Measurements from ENCODE around the gene TMEM74B. TPM values are rescaled to one million over a fixed set of nuclear protein-coding genes. Genes with fewer than 3 reads are reported as not detected.

Gene TMEM74B
- total RNA-seq, 1 donor: 0.27 TPM

DNA sequence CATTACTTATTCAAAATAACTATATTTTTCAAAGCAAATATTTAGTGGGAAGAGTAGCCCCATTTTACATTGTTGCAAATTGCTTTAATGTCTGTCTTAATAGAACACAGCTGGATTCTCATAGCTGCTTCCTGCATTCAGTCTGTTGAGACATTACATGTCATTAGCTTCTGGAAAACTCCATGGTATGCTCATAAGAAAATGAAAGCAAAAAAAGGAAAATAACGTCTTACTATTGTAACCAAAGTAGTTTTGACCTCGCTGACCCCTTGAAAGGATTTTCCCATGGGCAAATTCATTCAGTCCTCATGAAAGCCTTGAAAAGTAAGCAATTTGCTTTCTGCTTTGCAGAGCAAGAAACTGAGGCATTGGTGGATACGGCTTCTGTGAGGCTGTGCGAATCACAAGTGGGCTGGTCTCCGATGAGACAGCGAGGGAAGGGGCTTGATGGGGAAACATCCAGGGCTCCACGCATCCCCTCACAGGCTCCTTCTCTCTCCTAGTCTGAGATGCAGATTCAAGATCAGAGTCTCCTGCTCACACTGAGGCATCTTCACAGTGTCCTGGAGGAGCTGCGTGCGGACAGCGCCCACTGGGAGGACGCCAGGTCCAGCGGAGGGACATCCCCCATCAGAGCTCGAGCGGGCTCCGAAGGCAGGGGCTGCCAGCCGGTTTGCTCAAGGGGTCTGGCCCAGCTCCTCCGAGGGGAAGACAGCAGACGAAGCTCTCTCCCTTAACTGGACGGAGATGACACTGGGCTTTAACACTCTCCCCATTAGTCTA lies 21.8 kb upstream of the TMEM74B start:
- DNase-seq (ENCODE audit: low read depth in 2 of 3, low spot score in 2 of 3): no peak

DNA sequence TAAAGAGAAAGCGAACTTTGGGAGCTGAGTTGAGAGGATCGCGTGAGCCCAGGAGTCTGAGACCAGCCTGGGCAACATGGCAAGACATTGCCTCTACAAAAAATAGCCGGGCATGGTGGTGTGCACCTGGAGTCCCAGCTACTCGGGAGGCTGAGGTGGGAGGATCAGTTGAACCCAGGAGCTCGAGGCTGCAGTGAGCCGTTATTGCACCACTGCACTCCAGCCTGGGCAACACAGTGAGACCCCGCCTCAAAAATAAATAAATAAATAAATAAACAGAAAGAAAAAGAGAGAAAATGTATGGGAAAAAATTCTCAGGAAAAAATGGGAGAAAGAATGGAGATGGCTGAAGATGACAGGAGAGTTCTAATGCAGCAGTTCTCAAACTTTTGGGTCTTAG lies 21.0 kb upstream of the TMEM74B start:
- DNase-seq (ENCODE audit: low read depth in 2 of 3, low spot score in 2 of 3): no peak

DNA sequence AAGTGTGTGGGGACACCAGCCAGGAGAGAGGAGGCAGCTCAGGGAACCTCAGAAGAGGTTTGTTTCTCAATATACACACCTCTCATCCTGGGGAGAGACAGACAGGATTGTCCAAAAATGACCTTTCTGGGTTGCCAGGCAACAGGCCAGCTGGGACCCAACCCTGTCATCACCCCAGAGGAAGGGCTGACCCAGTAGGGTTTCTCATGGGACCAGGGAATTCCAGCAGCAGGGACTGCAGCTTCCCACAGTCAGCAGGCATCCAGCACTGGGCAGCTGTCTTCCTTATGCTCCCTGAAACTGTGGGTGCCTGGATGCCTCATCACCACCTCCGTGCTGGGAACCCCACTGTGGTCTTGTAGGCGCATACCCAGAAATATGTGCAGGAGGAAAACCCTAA lies 19.8 kb upstream of the TMEM74B start:
- no peak for DNase-seq (ENCODE audit: low read depth in 2 of 3, low spot score in 2 of 3)

DNA sequence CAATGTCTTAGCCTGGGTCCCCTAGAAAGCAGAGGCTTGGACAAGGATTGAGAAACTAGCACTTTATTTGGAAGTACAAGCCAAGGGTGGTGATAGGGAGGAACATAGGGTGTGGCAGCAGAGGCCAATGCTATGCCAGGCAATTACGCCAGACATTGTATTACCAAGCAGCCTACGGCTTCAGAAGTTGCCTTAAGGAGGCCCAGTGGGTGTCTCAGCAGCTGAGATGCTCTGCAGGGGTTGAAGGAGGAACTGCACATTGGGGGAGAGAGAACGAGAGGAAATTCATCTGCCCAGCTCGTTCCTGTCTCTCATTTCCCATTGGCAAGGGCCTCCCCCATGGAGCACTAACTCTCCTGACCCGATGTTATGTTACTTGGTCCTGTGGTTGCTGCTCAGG lies 19.3 kb upstream of the TMEM74B start:
- no peak for DNase-seq (ENCODE audit: low read depth in 2 of 3, low spot score in 2 of 3)

DNA sequence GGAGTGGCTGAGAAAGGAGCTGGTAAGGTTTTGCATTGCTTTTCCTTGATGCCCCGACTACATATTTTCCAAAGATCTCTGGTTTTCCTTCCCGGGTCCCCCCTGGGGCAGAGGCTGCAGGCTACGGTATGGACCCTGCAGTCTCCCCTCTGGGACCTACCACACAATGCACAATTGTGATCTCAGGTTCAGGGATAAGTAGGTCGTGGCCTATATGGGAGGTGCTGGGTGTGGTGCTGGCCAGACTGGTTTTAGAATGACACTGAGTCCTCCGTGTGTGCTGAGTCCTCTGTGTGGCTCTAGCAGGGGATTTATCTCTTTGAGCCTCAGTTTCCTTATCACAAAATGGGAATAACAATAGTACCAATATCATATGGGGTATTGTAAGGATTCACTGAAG lies 18.8 kb upstream of the TMEM74B start:
- DNase-seq (ENCODE audit: low read depth in 2 of 3, low spot score in 2 of 3): no peak

DNA sequence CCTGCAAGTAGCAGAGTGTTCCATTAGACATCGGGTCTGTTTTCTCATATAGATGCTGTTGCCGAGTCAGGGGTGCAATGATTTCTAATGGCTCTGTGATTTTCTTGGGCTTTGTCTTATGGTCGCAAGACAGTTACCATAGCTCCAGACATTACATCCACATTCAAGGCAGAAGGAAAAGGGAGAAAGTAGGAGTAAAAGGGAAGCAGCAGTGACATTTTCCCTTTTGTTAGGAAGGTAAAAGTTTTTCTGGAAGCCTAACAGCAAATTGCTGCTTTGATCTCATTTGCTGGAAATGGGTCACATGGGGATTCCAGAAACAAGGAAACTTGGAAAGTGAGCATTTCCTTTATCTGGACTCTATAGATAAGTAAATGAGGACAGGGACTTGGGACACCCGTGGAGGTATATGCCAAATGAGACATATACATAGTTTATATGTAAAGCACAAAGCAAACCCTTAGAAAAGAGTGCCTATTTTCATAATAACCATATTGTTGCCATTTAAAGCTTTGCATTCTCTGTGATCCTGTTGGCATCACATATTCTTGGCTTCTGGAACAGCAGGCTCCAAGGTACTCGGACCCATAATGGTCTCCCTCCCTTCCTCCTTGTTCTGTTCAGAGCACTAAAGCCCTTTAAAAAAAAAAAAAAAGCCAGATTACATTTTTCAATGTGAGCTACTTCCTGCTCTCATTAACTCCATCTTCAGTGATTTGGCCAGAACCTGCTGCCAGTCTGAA lies 18.2 kb upstream of the TMEM74B start, which contains the start of gene C20orf202:
Gene C20orf202, plus strand, starts transcription at position 693 of the 743 bp plus-strand sequence. CDS start 132 bp downstream, outside the sequence.
- DNase-seq (ENCODE audit: low read depth in 2 of 3, low spot score in 2 of 3): no peak

DNA sequence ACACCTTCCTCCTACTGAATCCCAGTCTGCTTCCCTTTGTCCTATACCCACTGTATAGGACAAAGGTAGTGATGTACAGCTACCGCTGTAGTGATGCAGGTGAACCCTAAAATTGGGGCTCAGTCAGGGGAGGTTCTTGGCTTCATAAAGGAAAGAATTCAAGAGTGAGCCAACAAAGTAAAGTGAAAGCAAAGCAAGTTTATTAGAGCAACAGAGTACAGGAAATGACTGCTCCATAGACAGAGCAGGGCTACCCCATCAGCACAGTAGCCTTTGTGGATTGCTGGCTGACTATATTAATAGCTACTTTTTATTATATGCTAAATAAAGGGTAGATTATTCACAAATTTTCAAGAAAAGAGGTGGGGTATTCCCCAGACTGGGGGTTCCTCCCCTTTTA lies 15.2 kb upstream of the TMEM74B start:
- DNase-seq (ENCODE audit: low read depth in 2 of 3, low spot score in 2 of 3): no peak

DNA sequence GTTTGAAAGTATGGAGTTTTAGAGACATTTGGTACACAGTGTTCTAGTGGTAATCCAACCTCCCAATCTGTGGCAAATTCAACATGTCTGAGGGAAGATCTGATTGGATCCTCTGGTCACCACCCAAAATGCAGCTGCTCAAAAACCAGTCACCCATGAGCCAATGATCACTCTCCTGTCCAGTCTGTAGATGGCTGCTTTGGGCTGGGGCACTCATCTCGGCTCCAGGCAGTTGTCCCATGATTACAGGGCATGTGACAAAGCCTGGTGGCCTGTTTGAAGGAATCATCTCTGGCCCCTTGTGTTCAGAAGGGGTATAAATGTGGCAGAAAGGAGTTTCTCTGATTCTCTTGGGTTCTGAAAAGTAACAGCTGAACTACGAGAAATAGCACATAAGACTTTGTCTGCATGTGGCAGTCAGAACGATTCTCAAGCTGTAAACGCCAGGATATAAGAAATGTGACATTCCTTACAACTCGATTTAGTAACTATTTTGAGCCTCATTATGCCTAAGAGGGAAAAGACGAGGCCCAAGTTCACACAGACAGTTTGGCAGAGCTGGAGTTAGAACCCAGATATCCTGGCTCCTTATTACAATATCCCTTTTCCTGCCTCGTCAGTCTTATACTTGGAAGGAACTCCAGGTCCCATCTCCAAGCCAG lies 14.6 kb upstream of the TMEM74B start:
- no peak for DNase-seq (ENCODE audit: low read depth in 2 of 3, low spot score in 2 of 3)

DNA sequence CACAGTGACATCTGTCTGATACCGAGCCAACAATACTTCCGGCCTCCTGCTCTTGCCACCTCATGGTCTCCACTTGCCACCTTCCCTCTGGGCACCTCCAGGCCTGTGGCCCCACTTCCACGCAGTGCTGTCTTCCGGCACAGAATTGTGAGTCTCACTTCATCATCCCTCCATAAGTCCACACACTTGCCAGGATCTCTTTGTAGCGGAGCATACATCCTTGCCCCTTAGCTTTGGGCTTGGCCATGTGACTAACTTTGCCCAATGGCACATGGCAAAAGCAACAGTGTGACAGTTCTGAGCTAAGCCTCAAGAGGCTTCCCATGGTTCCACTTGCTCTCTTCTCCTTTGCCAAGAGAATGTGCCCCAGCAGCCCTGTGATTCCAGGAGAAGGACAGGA lies 14.0 kb upstream of the TMEM74B start:
- no peak for DNase-seq (ENCODE audit: low read depth in 2 of 3, low spot score in 2 of 3)

DNA sequence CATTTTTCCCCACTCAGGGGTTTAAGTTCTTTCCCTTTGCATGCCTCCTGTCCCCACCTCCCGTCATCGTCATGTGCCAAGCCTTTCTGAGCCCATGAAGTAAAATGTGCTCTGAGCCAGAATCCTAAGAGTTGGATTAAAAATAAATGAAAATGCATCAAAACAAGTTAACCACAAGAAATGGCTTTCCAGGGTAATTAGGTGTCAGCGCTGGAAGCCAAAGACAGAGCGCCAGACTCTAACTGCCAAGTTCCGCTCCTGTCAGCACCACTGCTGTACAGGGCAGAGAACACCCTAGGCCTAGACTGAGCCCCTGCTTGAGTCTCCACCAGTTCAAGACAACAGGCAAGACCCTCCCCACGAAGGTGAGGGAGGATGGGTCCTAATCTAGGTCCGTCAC lies 13.0 kb upstream of the TMEM74B start:
- no peak for DNase-seq (ENCODE audit: low read depth in 2 of 3, low spot score in 2 of 3)

DNA sequence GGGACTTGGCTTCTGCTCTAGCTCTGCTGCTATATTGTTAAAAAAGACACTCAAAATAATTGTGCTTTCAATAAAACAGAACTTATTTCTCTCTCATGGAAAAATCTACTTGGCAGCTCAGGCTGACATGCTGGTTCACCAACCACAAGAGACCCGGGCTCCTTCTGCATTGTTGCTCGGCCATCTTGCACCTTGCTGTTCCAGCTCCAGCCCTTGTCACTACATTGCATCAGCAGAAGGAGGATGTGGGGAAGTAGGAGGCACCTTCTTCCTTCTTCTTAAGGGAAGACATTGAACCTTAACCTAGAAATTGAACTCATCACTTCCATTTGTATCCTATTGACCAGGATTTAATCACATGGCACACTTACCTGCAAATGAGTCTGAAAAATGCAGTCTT lies 11.9 kb upstream of the TMEM74B start:
- no peak for DNase-seq (ENCODE audit: low read depth in 2 of 3, low spot score in 2 of 3)

DNA sequence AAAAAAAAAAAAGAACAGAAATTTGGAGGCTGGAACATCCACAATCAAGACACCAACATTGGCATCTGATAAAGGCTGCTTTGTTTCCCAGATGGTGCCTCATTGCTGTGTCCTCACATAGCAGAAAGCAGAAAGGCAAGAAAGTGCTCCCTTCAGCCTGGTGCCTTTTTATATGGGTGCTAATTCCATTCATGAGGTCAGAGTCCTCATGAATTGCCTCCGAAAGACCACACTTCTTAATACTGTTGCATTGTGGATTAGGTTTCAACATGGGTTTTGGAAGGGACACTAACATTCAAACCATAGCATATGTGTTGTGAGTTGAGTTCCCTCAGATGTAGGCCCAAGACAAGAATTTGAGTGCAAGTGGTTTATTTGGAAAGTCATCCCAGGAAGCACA lies 10.4 kb upstream of the TMEM74B start:
- no peak for DNase-seq (ENCODE audit: low read depth in 2 of 3, low spot score in 2 of 3)

DNA sequence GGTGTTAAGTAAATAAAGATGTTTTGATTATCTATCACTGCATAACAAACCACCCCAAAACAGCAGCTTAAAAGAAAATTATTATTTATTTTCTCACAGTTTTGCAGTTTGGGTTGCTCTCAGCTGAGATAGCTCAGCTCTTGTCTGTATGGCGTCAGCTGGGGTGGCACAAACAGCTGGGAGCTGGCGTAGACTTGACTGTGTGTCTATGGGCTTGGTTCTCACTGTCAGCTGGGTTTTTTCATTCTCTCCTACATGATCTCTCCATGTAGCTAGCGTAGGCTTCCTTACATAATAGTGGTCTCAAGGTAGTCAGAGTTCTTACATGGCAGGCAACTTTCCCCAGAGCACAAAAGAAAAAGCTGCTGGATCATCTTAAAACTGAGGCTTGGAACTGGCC lies 6.5 kb upstream of the TMEM74B start:
- DNase-seq (ENCODE audit: low read depth in 2 of 3, low spot score in 2 of 3): no peak

DNA sequence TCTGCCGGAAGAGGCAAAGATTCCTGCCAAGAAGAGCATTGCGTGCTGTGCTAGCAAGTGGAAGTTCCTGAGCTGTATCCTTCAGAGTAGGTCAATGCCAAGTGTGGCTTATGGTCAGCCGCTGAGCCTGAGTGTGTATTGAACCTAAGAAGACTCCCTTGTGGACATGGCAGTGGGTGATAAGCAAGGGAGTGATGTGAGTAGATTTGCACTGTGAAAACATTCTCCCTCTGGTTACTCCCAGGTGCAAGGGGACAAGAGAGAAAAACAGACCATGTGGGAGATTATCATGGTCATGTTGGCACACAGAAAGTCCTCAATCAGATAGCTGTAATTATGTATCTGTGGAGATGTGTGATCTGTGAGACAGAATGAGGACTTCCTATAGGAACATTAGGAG lies 6.1 kb upstream of the TMEM74B start:
- DNase-seq (ENCODE audit: low read depth in 2 of 3, low spot score in 2 of 3): no peak

DNA sequence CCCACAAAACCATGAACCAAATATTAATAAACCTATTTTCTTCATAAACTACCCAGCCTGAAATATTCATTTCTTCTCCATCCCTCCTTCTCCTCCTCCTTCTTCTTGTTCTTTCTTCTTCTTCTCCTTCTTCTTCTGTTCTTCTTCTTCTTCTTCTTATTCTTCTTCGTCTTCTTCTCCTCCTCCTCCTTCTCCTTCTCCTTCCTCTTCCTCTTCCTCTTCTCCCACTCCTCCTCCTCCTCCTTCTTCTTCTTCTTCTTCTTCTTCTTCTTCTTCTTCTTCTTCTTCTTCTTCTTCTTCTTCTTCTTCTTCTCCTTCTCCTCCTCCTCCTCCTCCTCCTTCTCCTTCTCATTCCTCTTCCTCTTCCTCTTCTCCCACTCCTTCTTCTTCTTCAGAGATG lies 5.0 kb upstream of the TMEM74B start:
- DNase-seq (ENCODE audit: low read depth in 2 of 3, low spot score in 2 of 3): no peak

DNA sequence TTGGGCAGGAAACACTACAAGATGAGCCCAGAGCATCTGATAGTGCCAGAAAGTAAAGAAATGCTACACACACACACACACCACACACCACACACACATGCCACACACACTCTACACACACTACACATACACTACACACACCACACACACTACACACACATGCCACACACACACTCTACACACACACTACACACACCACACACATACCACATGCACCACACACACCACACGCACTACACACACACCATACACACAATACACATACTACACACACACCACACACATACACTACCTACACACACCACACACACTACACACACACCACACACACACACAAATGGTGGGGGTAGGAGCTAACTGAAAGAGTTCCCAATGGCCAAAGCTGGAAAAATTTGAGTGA lies 3.6 kb upstream of the TMEM74B start:
- no peak for DNase-seq (ENCODE audit: low read depth in 2 of 3, low spot score in 2 of 3)

DNA sequence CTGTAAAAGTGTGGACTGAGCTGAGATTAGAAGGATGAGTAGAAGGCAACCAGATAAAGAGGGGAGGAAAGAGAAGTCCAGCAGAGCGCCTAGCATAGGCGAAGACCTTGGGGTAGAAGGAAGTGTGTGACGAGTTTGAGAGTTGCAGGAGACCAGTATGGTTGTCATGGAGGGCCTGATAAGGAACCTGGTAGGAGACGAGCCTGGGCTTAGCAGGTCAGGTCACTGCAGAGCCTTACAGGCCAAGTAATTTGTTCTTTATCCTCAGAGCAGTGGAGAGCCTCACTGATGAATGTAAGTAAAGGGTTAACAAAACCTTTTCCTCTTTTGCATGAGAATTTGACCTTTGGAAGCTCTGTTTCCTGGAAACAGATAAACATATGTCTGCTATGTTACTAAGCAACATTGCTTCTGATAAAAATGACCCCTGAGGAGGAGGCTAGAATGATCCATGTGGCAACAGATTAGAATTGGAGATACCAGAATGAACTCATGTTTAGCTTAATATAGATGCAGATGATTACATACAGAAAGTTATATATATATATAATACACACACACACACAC lies 2.9 kb upstream of the TMEM74B start:
- DNase-seq (ENCODE audit: low read depth in 2 of 3, low spot score in 2 of 3): no peak

DNA sequence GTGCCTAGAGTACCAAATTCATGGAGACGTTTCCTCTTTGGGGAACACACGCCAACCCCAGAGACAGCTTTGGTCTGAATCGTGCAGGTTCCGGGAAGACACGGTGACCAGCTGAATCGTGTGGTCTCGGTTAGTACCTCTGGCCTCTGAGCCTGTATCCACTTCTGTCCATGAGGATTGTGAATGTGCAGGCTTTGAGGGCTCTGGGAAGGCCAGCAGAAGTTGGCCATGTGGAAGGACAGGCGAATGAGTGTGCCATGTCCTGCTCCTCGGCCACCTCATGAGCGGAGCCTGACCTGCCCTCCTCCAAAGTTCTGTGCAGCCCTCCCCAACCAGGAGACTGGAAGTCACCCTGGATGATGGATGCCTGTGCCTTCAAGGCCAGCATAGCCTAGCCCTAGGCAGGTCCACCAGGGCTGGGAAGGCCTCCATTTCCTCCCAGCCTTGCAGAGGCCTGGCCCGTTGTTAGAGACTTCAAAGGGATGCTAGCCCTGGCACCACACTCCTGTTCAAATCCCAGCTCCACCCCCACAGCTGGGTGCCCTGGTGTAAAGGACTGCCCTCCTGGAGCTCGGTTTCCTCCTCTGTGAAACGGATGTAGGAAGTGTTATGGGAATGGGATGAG lies 1.7 kb upstream of the TMEM74B start:
- DNase-seq (ENCODE audit: low read depth in 2 of 3, low spot score in 2 of 3): no peak

DNA sequence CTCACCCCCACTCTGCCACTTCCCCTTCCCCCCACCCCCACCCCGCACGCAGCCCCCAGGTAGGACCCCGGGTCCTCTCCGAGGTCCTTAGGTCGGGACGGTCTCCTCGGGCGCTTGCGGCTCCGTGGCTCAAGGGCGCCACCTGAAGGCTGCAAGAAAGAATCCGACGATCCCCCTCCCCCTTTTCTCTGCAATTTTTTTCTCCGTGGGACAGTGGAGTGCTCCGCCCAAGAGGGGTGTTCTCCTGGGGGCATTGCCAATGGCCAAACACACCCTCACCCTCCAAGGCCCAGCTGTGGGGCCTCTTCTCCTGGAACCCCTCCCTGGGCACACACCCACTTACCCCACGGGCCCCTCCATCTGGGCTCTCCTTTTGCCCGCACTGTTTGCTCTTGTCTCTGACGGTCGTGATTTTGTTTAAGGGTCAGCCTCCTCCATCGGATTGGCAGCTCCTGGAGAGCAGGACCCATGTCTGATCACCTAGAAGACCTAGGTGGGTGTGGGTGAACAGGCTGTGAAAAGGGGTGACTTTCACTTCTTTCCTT lies 1.1 kb upstream of the TMEM74B start:
- peak; percentile 6 to 80 (median 58) for DNase-seq (ENCODE audit: low read depth in 2 of 3, low spot score in 2 of 3)

DNA sequence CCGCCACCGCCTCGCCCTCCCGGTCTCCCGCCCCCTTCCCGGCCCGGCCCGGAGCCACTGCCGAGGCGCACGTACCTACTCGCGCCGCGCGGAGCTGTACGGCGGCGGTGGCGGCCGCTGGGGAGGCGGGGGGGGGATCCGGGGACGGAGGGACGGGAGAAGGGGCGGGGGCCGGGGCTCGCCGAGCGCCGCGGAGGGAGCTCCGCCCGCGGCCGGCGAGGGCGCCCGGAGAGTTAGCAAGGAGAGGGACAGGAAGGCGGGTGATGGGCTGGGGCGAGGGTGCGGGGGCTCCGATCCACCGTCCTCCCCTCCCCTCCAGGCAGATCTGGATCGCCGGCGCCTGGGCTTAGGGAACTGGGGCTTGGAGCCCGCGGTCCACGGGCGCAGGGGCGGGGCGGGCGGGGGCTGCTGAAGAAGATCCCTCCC lies 548 bp upstream of the TMEM74B start:
- DNase-seq (ENCODE audit: low read depth in 2 of 3, low spot score in 2 of 3): no peak

DNA sequence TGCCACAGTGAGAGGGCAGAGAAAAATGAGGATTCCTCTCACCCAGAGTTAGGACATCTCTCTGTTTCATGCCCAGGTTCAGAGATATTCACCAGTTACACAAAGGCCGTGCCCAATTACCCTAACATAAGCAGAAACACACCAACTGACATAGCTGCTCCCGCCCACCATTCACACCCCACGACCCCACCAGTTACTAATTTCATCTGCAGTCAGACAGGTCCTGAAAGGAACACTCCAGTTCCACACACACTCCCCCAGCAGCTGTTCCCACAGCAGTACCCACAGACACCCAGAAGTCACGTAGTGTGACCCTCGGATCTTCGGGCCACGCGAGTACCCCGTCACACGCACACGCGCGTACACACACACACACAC lies 532 bp downstream of the TMEM74B start:
- no peak for DNase-seq (ENCODE audit: low read depth in 2 of 3, low spot score in 2 of 3)

Measured in hematopoietic multipotent progenitor cell (in vitro differentiated cells).